Measurements from ENCODE around the gene RASGRF1.

Gene RASGRF1

GRCh38 chr15:79057050-79057449, 33.5 kb downstream of the RASGRF1 start:
- ChIA-PET POLR2A (no interaction called here), CTCF (no interaction called here)
- no peak for DNase-seq (ENCODE audit: extremely low spot score)
- TF ChIP-seq TARDBP (IDR thresholded peaks at IDR 0.05) (no peak), HDGF (IDR thresholded peaks at IDR 0.05; ENCODE audit: borderline replicate concordance) (no peak), NFRKB (IDR thresholded peaks at IDR 0.05) (no peak), FOXK2 (IDR thresholded peaks at IDR 0.05) (no peak), FOXA1 (IDR thresholded peaks at IDR 0.05) (no peak), ARNT (IDR thresholded peaks at IDR 0.05) (no peak), SP1 (IDR thresholded peaks at IDR 0.05) (no peak), BHLHE40 (IDR thresholded peaks at IDR 0.05; ENCODE audit: borderline replicate concordance) (no peak), ELF4 (IDR thresholded peaks at IDR 0.05) (no peak), PKNOX1 (IDR thresholded peaks at IDR 0.05) (no peak), LEF1 (IDR thresholded peaks at IDR 0.05; ENCODE audit: borderline replicate concordance) (no peak), FOXM1 (IDR thresholded peaks at IDR 0.05; ENCODE audit: borderline replicate concordance) (no peak), CTBP1 (IDR thresholded peaks at IDR 0.05; ENCODE audit: borderline replicate concordance) (no peak), ZNF384 (IDR thresholded peaks at IDR 0.05) (no peak), SUZ12 (IDR thresholded peaks at IDR 0.05) (no peak)

DNA sequence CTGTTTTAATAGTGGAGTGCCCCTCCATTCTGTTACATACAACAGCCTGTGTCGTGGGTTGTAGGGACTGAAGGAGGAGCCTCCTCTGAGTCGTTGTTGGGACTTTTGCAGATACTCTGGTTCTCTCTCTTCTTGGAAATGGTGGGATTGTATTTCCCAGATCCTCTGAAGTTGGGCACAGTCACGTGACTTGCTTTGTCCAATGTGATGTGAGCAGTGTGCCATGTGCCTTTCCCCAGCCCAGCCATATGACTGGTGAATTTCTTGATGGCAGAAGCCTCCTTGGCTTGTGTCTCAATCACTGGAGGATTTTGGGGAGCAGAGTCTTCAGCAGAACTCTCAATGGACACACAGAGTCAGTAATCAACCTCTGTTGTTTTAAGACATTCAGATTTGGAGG, 36.2 kb downstream of the RASGRF1 start:
- DNase-seq (ENCODE audit: extremely low spot score): no peak
- ChIA-PET POLR2A (no interaction called here), CTCF (interaction anchor here (1.1 to 1.4 kb wide), 2 partner anchors 19 to 131 kb away, joined by 3 read pairs; no protein-coding TSS in a partner anchor)
- TF ChIP-seq TARDBP (IDR thresholded peaks at IDR 0.05): no peak
- TF ChIP-seq CTBP1 (IDR thresholded peaks at IDR 0.05; ENCODE audit: borderline replicate concordance): no peak
- no peak for TF ChIP-seq BHLHE40 (IDR thresholded peaks at IDR 0.05; ENCODE audit: borderline replicate concordance)
- no peak for TF ChIP-seq PKNOX1 (IDR thresholded peaks at IDR 0.05)
- TF ChIP-seq L3MBTL2 (conservative IDR thresholded peaks at IDR 0.05): peak; percentile 27
- no peak for TF ChIP-seq FOXA1 (IDR thresholded peaks at IDR 0.05)
- TF ChIP-seq ARNT (IDR thresholded peaks at IDR 0.05): no peak
- no peak for TF ChIP-seq FOXM1 (IDR thresholded peaks at IDR 0.05; ENCODE audit: borderline replicate concordance)

GRCh38 chr15:79053894-79054293, 36.7 kb downstream of the RASGRF1 start:
- CTCF ChIA-PET: interaction anchor here (1.1 to 1.4 kb wide), 2 partner anchors 19 to 131 kb away, joined by 3 read pairs; no protein-coding TSS in a partner anchor
- no peak for DNase-seq (ENCODE audit: extremely low spot score)
- POLR2A ChIA-PET: no interaction called here
- TF ChIP-seq TARDBP (IDR thresholded peaks at IDR 0.05): no peak
- no peak for TF ChIP-seq NFRKB (IDR thresholded peaks at IDR 0.05)
- no peak for TF ChIP-seq ARNT (IDR thresholded peaks at IDR 0.05)
- TF ChIP-seq FOXM1 (IDR thresholded peaks at IDR 0.05; ENCODE audit: borderline replicate concordance): no peak
- TF ChIP-seq SP1 (IDR thresholded peaks at IDR 0.05): no peak
- TF ChIP-seq FOXK2 (IDR thresholded peaks at IDR 0.05): no peak
- TF ChIP-seq SUZ12 (IDR thresholded peaks at IDR 0.05): no peak
- TF ChIP-seq LEF1 (IDR thresholded peaks at IDR 0.05; ENCODE audit: borderline replicate concordance): no peak
- no peak for TF ChIP-seq BHLHE40 (IDR thresholded peaks at IDR 0.05; ENCODE audit: borderline replicate concordance)
- no peak for TF ChIP-seq HDGF (IDR thresholded peaks at IDR 0.05; ENCODE audit: borderline replicate concordance)

- ChIA-PET CTCF (no interaction called here), POLR2A (no interaction called here)
- TF ChIP-seq LEF1 (IDR thresholded peaks at IDR 0.05; ENCODE audit: borderline replicate concordance) (no peak), NFRKB (IDR thresholded peaks at IDR 0.05) (no peak), FOXA1 (IDR thresholded peaks at IDR 0.05) (no peak), ARNT (IDR thresholded peaks at IDR 0.05) (no peak), ZNF384 (IDR thresholded peaks at IDR 0.05) (no peak), PKNOX1 (IDR thresholded peaks at IDR 0.05) (no peak), CTBP1 (IDR thresholded peaks at IDR 0.05; ENCODE audit: borderline replicate concordance) (no peak)
- DNase-seq (ENCODE audit: extremely low spot score): no peak
Observed at GRCh38 chr15:79051941-79052731, 38.4 kb downstream of the RASGRF1 start.

DNA sequence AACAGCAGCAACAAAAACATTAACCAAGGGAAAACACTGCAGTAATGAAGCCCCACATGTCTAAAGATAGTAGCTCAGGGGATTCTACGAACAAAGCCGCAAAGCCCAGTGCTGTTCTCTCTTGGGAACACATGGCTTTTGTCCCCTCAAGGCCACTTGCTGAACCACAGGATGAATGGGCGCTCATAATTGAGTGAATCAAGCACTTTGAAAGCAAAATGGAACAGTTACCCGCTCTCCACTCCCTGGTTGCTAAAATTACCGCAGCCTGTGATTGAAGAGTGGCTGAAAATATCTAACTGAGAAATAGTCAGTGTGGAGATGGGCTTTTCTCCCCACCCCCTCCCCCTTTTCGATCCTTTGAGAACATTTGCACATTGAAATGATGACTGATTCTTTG, 39.6 kb downstream of the RASGRF1 start:
- CTCF ChIA-PET: no interaction called here
- no peak for DNase-seq (ENCODE audit: extremely low spot score)
- no peak for TF ChIP-seq LEF1 (IDR thresholded peaks at IDR 0.05; ENCODE audit: borderline replicate concordance)
- no peak for TF ChIP-seq CTBP1 (IDR thresholded peaks at IDR 0.05; ENCODE audit: borderline replicate concordance)
- no peak for TF ChIP-seq PKNOX1 (IDR thresholded peaks at IDR 0.05)
- no peak for TF ChIP-seq ARNT (IDR thresholded peaks at IDR 0.05)
- TF ChIP-seq ZNF384 (IDR thresholded peaks at IDR 0.05): no peak
- no peak for TF ChIP-seq FOXK2 (IDR thresholded peaks at IDR 0.05)
- no peak for TF ChIP-seq FOXM1 (IDR thresholded peaks at IDR 0.05; ENCODE audit: borderline replicate concordance)
- no peak for TF ChIP-seq HDGF (IDR thresholded peaks at IDR 0.05; ENCODE audit: borderline replicate concordance)
- TF ChIP-seq L3MBTL2 (conservative IDR thresholded peaks at IDR 0.05): no peak
- no peak for TF ChIP-seq ELF4 (IDR thresholded peaks at IDR 0.05)
- TF ChIP-seq TARDBP (IDR thresholded peaks at IDR 0.05): no peak
- no peak for TF ChIP-seq BHLHE40 (IDR thresholded peaks at IDR 0.05; ENCODE audit: borderline replicate concordance)
- POLR2A ChIA-PET: no interaction called here
